Renal cortical epithelial cell (primary cell): ENCODE measurements around the gene RPS4Y2. TPM values are rescaled to one million over a fixed set of nuclear protein-coding genes. Genes with fewer than 3 reads are reported as not detected.

Source experiments
- total RNA-seq: library from RNA; depleted of rRNA; stranded (reverse); fragments of >200 nt; gene quantifications from 2 replicates; pipeline ENCODE4 v1.2.3, GENCODE V29; 2014

The RPS4Y2 gene
- total RNA-seq, 1 donor from 2014 or later = not detected

Other genes with a start within 250 kb of the RPS4Y2 start
- 0.15 and 18.2 TPM in 2 replicates for gene EIF1AY, start 180.3 kb upstream of the RPS4Y2 start, total RNA-seq